Activated naive CD8-positive, alpha-beta T cell treated with anti-CD3 and anti-CD28 coated beads, Interleukin-2, amount 50 U/mL, for 16 hours (primary cell): ENCODE measurements around the gene ARHGAP42.
"Not testable (repeated sequence)": the region's sequence is repeated elsewhere in the genome, so short reads cannot be mapped to it uniquely, and the experiment has no call there.

Source experiments
- DNase-seq: peaks from one replicate; pipeline ENCODE4 v3.0.0-alpha.2; 2020; ENCODE audit warnings: low read depth, low spot score

The ARHGAP42 gene

GRCh38 chr11:100687054-100687629 is at the start of gene ARHGAP42:
Gene ARHGAP42, plus strand, starts transcription at chr11:100687288. Its CDS starts 391 bp downstream, at chr11:100687679.
- DNase-seq: no peak

GRCh38 chr11:100637706-100638105 is 49.4 kb upstream of the ARHGAP42 start:
- DNase-seq: no peak

- DNase-seq: no peak
Observed at GRCh38 chr11:100638648-100639047, 48.4 kb upstream of the ARHGAP42 start.

- DNase-seq: no peak
Observed at GRCh38 chr11:100639140-100639539, 47.9 kb upstream of the ARHGAP42 start.

GRCh38 chr11:100640071-100640470 is 47.0 kb upstream of the ARHGAP42 start:
- no peak for DNase-seq

- no peak for DNase-seq
Observed at GRCh38 chr11:100640646-100641045, 46.4 kb upstream of the ARHGAP42 start.

- DNase-seq: no peak
Observed at GRCh38 chr11:100641456-100641855, 45.6 kb upstream of the ARHGAP42 start.

- DNase-seq: no peak
Observed at GRCh38 chr11:100646545-100646944, 40.5 kb upstream of the ARHGAP42 start.

GRCh38 chr11:100647861-100648260 is 39.2 kb upstream of the ARHGAP42 start:
- DNase-seq: no peak

- no peak for DNase-seq
Observed at GRCh38 chr11:100663583-100663982, 23.5 kb upstream of the ARHGAP42 start.

GRCh38 chr11:100663996-100664395 is 23.1 kb upstream of the ARHGAP42 start:
- DNase-seq: no peak

- not testable (repeated sequence) for DNase-seq
Observed at GRCh38 chr11:100666816-100667215, 20.3 kb upstream of the ARHGAP42 start.

- DNase-seq: no peak
Observed at GRCh38 chr11:100667449-100667848, 19.6 kb upstream of the ARHGAP42 start.

- no peak for DNase-seq
Observed at GRCh38 chr11:100670140-100670539, 16.9 kb upstream of the ARHGAP42 start.

GRCh38 chr11:100671471-100671870 is 15.6 kb upstream of the ARHGAP42 start:
- no peak for DNase-seq

- no peak for DNase-seq
Observed at GRCh38 chr11:100672498-100673033, 14.5 kb upstream of the ARHGAP42 start.

GRCh38 chr11:100673063-100673462 is 14.0 kb upstream of the ARHGAP42 start:
- DNase-seq: no peak

- DNase-seq: no peak
Observed at GRCh38 chr11:100674212-100674611, 12.9 kb upstream of the ARHGAP42 start.

- no peak for DNase-seq
Observed at GRCh38 chr11:100675115-100675650, 11.9 kb upstream of the ARHGAP42 start.

GRCh38 chr11:100676901-100677300 is 10.2 kb upstream of the ARHGAP42 start:
- DNase-seq: no peak

GRCh38 chr11:100677796-100678195 is 9.3 kb upstream of the ARHGAP42 start:
- no peak for DNase-seq

- DNase-seq: no peak
Observed at GRCh38 chr11:100680070-100680469, 7.0 kb upstream of the ARHGAP42 start.

GRCh38 chr11:100681064-100681502 is 6.0 kb upstream of the ARHGAP42 start:
- DNase-seq: no peak
